Panc1 (cell line): ENCODE data around the gene ZFHX3. TPM values are rescaled to one million over a fixed set of nuclear protein-coding genes. Genes with fewer than 3 reads are reported as not detected.

ENCODE experiments used
- ATAC-seq: fragments of 200-7000 bp; cut with Tn5 transposase; 2 replicates; pipeline ENCODE4 v1.9.1; 2020; ENCODE audit warnings: mild to moderate bottlenecking, moderate library complexity
- BruUV-seq: library from RNA; stranded (reverse); fragments of 400-500 nt; replicated peaks from 2 replicates; lab custom pipeline; 2021; lab: Mats Ljungman, UMichigan
- CTCF ChIA-PET: fragments of 300-600 bp; sonication (Branson Sonifier 250); formaldehyde crosslinking; loops from one replicate; lab custom pipeline; 2022; ENCODE audit warnings: antibody characterized with exemption; lab: Charles Lee
- POLR2A ChIA-PET: fragments of 300-600 bp; sonication (Branson Sonifier 250); formaldehyde crosslinking; loops from one replicate; lab custom pipeline; 2022; ENCODE audit warnings: antibody characterized with exemption; lab: Charles Lee
- DNase-seq: peaks from one replicate; pipeline ENCODE4 v3.0.0-alpha.2; 2010; ENCODE audit warnings: low read depth, low spot score
- H3K27ac ChIP-seq: 2 replicates; pipeline ENCODE4 v1.5.1; 2011; ENCODE audit warnings: mild to moderate bottlenecking, low read length, inconsistent platforms
- H3K27me3 ChIP-seq: fragments of 200-500 bp; sonication (Bioruptor generic); 2 replicates; pipeline ENCODE4 v1.6.0; 2014; ENCODE audit warnings: low read length, inconsistent platforms; ENCODE audit not compliant: control insufficient read depth, insufficient read depth
- H3K36me3 ChIP-seq: fragments of 200-500 bp; sonication (Bioruptor generic); 2 replicates; pipeline ENCODE4 v1.5.1; 2014; ENCODE audit warnings: inconsistent platforms, mild to moderate bottlenecking, low read length, moderate library complexity; ENCODE audit not compliant: control insufficient read depth, insufficient read depth
- H3K4me1 ChIP-seq: 2 replicates; pipeline ENCODE4 v1.5.1; 2011; ENCODE audit warnings: inconsistent platforms, mild to moderate bottlenecking, low read length, moderate library complexity; ENCODE audit not compliant: control insufficient read depth, insufficient read depth
- H3K4me3 ChIP-seq, 2 experiments: 2 replicates each; pipeline ENCODE4 v1.5.1; 2011 to 2012; ENCODE audit warnings: low read depth in 2 of 2, low read length in 2 of 2, mild to moderate bottlenecking in 2 of 2, inconsistent platforms in 1 of 2, moderate library complexity in 1 of 2
- H3K9me3 ChIP-seq: fragments of 200-500 bp; sonication (Bioruptor generic); 2 replicates; pipeline ENCODE4 v1.5.1; 2014; ENCODE audit warnings: low read depth, mild to moderate bottlenecking, inconsistent platforms, low read length, moderate library complexity; ENCODE audit not compliant: control insufficient read depth, insufficient read depth
- POLR2AphosphoS5 ChIP-seq: IDR thresholded peaks from 2 replicates; pipeline ENCODE4 v1.6.1; 2012; ENCODE audit warnings: mild to moderate bottlenecking, low read depth, low read length, moderate library complexity
- SIN3A ChIP-seq: IDR thresholded peaks from 2 replicates; pipeline ENCODE4 v1.6.1; 2012; ENCODE audit warnings: low read depth, mild to moderate bottlenecking, low read length, moderate library complexity, borderline replicate concordance; ENCODE audit not compliant: insufficient read depth
- TCF7L2 ChIP-seq: IDR thresholded peaks from 2 replicates; pipeline ENCODE4 v1.6.1; 2011; ENCODE audit warnings: mild to moderate bottlenecking, low read depth, low read length, inconsistent platforms
- in situ Hi-C: cut with HindIII; loops from 2 replicates; pipeline ENCODE4 v1.10.0; 2016; ENCODE audit warnings: low sequenced_read_pairs, low pct_unique_long_range_greater_than_20kb
- intact Hi-C: fragments of 100-400 bp; cut with micrococcal nuclease; formaldehyde crosslinking; loops from one replicate; pipeline ENCODE4 v1.10.0; 2022; ENCODE audit not compliant: unreplicated experiment
- total RNA-seq: library from RNA; stranded (reverse); gene quantifications from one replicate; pipeline ENCODE4 v1.2.1, GENCODE V29; 2021; ENCODE audit not compliant: unreplicated experiment
- TF ChIP-seq, protein P1 (sequence below): fragments of 450-650 bp; IDR thresholded peaks from 2 replicates; pipeline ENCODE4 v1.5.1; 2017; ENCODE audit warnings: mild to moderate bottlenecking
- TF ChIP-seq, protein P2 (sequence below), 2 experiments: IDR thresholded peaks; 2 replicates each; pipeline ENCODE4 v1.6.1; 2011 to 2012; ENCODE audit warnings: low read depth in 2 of 2, control low read depth in 1 of 2, low read length in 1 of 2, mild to moderate bottlenecking in 1 of 2, moderate library complexity in 1 of 2; ENCODE audit not compliant: insufficient read depth in 1 of 2

Gene ZFHX3
- total RNA-seq, 1 experiment from 2014 or later: 7.1 TPM

GRCh38 chr16:73000907-73001521 is 46.9 kb downstream of the ZFHX3 start:
- in situ Hi-C loops: no loop called here
- POLR2A ChIA-PET: interaction anchor here (0.7 kb wide), 1 partner anchor 518 kb away, joined by 3 read pairs; no protein-coding TSS in a partner anchor
- H3K27me3 ChIP-seq: no peaks in the 10 kb centered on the region
- CTCF ChIA-PET: interaction anchor here (0.5 kb wide), 1 partner anchor 39 kb away, joined by 3 read pairs; no protein-coding TSS in a partner anchor
- no peak overlapping the region for H3K27ac ChIP-seq
- DNase-seq (no peak), ATAC-seq (no peak)
- H3K9me3 ChIP-seq: no peaks in the 10 kb centered on the region
- BruUV-seq: no TSS peak
- H3K4me3 ChIP-seq: no peak overlapping the region
- TF ChIP-seq, protein P1, sequence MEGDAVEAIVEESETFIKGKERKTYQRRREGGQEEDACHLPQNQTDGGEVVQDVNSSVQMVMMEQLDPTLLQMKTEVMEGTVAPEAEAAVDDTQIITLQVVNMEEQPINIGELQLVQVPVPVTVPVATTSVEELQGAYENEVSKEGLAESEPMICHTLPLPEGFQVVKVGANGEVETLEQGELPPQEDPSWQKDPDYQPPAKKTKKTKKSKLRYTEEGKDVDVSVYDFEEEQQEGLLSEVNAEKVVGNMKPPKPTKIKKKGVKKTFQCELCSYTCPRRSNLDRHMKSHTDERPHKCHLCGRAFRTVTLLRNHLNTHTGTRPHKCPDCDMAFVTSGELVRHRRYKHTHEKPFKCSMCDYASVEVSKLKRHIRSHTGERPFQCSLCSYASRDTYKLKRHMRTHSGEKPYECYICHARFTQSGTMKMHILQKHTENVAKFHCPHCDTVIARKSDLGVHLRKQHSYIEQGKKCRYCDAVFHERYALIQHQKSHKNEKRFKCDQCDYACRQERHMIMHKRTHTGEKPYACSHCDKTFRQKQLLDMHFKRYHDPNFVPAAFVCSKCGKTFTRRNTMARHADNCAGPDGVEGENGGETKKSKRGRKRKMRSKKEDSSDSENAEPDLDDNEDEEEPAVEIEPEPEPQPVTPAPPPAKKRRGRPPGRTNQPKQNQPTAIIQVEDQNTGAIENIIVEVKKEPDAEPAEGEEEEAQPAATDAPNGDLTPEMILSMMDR: no peak
- TF ChIP-seq SIN3A (no peak), POLR2AphosphoS5 (no peak), TCF7L2 (no peak)
- TF ChIP-seq, protein P2, sequence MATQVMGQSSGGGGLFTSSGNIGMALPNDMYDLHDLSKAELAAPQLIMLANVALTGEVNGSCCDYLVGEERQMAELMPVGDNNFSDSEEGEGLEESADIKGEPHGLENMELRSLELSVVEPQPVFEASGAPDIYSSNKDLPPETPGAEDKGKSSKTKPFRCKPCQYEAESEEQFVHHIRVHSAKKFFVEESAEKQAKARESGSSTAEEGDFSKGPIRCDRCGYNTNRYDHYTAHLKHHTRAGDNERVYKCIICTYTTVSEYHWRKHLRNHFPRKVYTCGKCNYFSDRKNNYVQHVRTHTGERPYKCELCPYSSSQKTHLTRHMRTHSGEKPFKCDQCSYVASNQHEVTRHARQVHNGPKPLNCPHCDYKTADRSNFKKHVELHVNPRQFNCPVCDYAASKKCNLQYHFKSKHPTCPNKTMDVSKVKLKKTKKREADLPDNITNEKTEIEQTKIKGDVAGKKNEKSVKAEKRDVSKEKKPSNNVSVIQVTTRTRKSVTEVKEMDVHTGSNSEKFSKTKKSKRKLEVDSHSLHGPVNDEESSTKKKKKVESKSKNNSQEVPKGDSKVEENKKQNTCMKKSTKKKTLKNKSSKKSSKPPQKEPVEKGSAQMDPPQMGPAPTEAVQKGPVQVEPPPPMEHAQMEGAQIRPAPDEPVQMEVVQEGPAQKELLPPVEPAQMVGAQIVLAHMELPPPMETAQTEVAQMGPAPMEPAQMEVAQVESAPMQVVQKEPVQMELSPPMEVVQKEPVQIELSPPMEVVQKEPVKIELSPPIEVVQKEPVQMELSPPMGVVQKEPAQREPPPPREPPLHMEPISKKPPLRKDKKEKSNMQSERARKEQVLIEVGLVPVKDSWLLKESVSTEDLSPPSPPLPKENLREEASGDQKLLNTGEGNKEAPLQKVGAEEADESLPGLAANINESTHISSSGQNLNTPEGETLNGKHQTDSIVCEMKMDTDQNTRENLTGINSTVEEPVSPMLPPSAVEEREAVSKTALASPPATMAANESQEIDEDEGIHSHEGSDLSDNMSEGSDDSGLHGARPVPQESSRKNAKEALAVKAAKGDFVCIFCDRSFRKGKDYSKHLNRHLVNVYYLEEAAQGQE (IDR thresholded peaks at IDR 0.05; ENCODE audit: insufficient read depth in 1 of 2, low read depth in 2 of 2, low read length in 1 of 2): no peak
- no peaks in the 10 kb centered on the region for H3K36me3 ChIP-seq
- peaks cover 13% of the 10 kb centered on the region for H3K4me1 ChIP-seq
- intact Hi-C loops: no loop called here

- H3K27me3 ChIP-seq: no peaks in the 10 kb centered on the region
- H3K36me3 ChIP-seq: no peaks in the 10 kb centered on the region
- in situ Hi-C loops (no loop called here), intact Hi-C loops (no loop called here)
- ChIA-PET CTCF (interaction anchor here (0.5 kb wide), 1 partner anchor 39 kb away, joined by 3 read pairs; no protein-coding TSS in a partner anchor), POLR2A (no interaction called here)
- no TSS peak for BruUV-seq
- H3K4me3 ChIP-seq: no peak overlapping the region
- ATAC-seq (no peak), DNase-seq (no peak)
- no peak overlapping the region for H3K27ac ChIP-seq
- H3K4me1 ChIP-seq: peaks cover 13% of the 10 kb centered on the region
- no peak for TF ChIP-seq TCF7L2
- TF ChIP-seq POLR2AphosphoS5: no peak
- no peak for TF ChIP-seq SIN3A
- TF ChIP-seq, protein P2 (IDR thresholded peaks at IDR 0.05; ENCODE audit: insufficient read depth in 1 of 2, low read depth in 2 of 2, low read length in 1 of 2): no peak
- TF ChIP-seq, protein P1: no peak
- no peaks in the 10 kb centered on the region for H3K9me3 ChIP-seq
Observed at GRCh38 chr16:73000020-73000906, 47.7 kb downstream of the ZFHX3 start.
